OCI-LY7 (cell line): ENCODE measurements around the gene FRZB. TPM values are rescaled to one million over a fixed set of nuclear protein-coding genes. Genes with fewer than 3 reads are reported as not detected.
A peak's percentile ranks its signal among the peaks of the same experiment; 100 is the strongest.

Experiments used
- Bru-seq: library from RNA; stranded (reverse); fragments of 400-500 nt; gene quantifications from one replicate; lab custom pipeline; 2021; lab: Mats Ljungman, UMichigan
- BruChase-seq, 2 experiments: library from RNA; stranded (reverse); fragments of 400-500 nt; gene quantifications; one replicate each; lab custom pipeline; 2021; lab: Mats Ljungman, UMichigan
- BruUV-seq: library from RNA; stranded (reverse); fragments of 400-500 nt; replicated peaks from 2 replicates; lab custom pipeline; 2021; lab: Mats Ljungman, UMichigan
- CTCF ChIA-PET: fragments of 300-600 bp; sonication (Branson Sonifier 250); formaldehyde crosslinking; loops from one replicate; lab custom pipeline; 2022; ENCODE audit warnings: antibody characterized with exemption; ENCODE audit not compliant: unreplicated experiment; lab: Charles Lee
- POLR2A ChIA-PET: fragments of 300-600 bp; sonication (Branson Sonifier 250); formaldehyde crosslinking; loops from one replicate; lab custom pipeline; 2022; ENCODE audit warnings: antibody characterized with exemption; lab: Charles Lee
- DNase-seq: peaks from one replicate; pipeline ENCODE4 v3.0.0-alpha.2; 2015; ENCODE audit warnings: low spot score
- H2AFZ ChIP-seq: fragments of 200-600 bp; sonication (generic), shearing (Covaris generic); 2 replicates; pipeline ENCODE4 v1.6.1; 2014; ENCODE audit warnings: mild to moderate bottlenecking, antibody characterized with exemption, low read length, moderate library complexity
- H3K27ac ChIP-seq: fragments of 200-600 bp; sonication (generic); 2 replicates; pipeline ENCODE4 v1.5.1; 2014; ENCODE audit warnings: mixed run types, low read depth, mild to moderate bottlenecking, moderate library complexity, low read length, inconsistent platforms; ENCODE audit not compliant: poor library complexity, severe bottlenecking
- H3K36me3 ChIP-seq: fragments of 200-600 bp; sonication (generic); 2 replicates; pipeline ENCODE4 v1.6.1; 2014; ENCODE audit warnings: mild to moderate bottlenecking, antibody characterized with exemption, low read length, moderate library complexity, mixed read lengths; ENCODE audit not compliant: insufficient read depth
- H3K4me1 ChIP-seq: fragments of 200-600 bp; sonication (generic); 2 replicates; pipeline ENCODE4 v1.5.1; 2014; ENCODE audit warnings: mild to moderate bottlenecking, low read length; ENCODE audit not compliant: insufficient read depth, poor library complexity, severe bottlenecking
- H3K4me2 ChIP-seq: fragments of 200-600 bp; sonication (generic); 2 replicates; pipeline ENCODE4 v1.6.1; 2014; ENCODE audit warnings: mild to moderate bottlenecking, low read length
- H3K4me3 ChIP-seq: fragments of 200-600 bp; sonication (generic); 2 replicates; pipeline ENCODE4 v1.5.1; 2014; ENCODE audit warnings: mild to moderate bottlenecking, low read depth, low read length; ENCODE audit not compliant: poor library complexity, severe bottlenecking
- H3K79me2 ChIP-seq: fragments of 200-600 bp; sonication (generic); 2 replicates; pipeline ENCODE4 v1.6.1; 2016; ENCODE audit warnings: low read depth, mild to moderate bottlenecking, low read length, moderate library complexity, mixed read lengths; ENCODE audit not compliant: insufficient read depth
- H3K9me2 ChIP-seq: fragments of 200-600 bp; sonication (generic); 2 replicates; pipeline ENCODE4 v1.6.1; 2016; ENCODE audit warnings: mild to moderate bottlenecking, low read length, mixed read lengths; ENCODE audit not compliant: insufficient read depth
- H3K9me3 ChIP-seq: fragments of 200-600 bp; sonication (generic); 2 replicates; pipeline ENCODE4 v1.6.1; 2014; ENCODE audit warnings: mild to moderate bottlenecking, mixed run types, low read length, mixed read lengths
- H4K20me1 ChIP-seq: fragments of 200-600 bp; sonication (generic); 2 replicates; pipeline ENCODE4 v1.6.1; 2014; ENCODE audit warnings: mild to moderate bottlenecking, antibody characterized with exemption, low read length, moderate library complexity, mixed read lengths; ENCODE audit not compliant: insufficient read depth
- CTCF ChIP-seq: fragments of 200-600 bp; sonication (generic); conservative IDR thresholded peaks from 2 replicates; pipeline ENCODE4 v1.5.1; 2014; ENCODE audit warnings: mild to moderate bottlenecking, antibody characterized with exemption, low read length, moderate library complexity, mixed read lengths
- EZH2phosphoT487 ChIP-seq: fragments of 200-600 bp; sonication (generic); IDR thresholded peaks from 2 replicates; pipeline ENCODE4 v1.6.1; 2018; ENCODE audit warnings: low read depth, borderline replicate concordance, mild to moderate bottlenecking, mixed run types, antibody characterized with exemption, low read length, moderate library complexity, mixed read lengths
- intact Hi-C: fragments of 100-400 bp; cut with micrococcal nuclease; formaldehyde crosslinking; loops from one replicate; pipeline ENCODE4 v1.10.0; 2022; ENCODE audit not compliant: unreplicated experiment
- long read RNA-seq: library from polyadenylated mRNA; stranded (forward); transcript quantifications from one replicate; pipeline ENCODE4 v2.0.0, GENCODE V29; 2022
- total RNA-seq, 2 experiments: library from RNA; depleted of rRNA in 1 of 2; stranded (reverse); fragments of >200 nt in 1 of 2; shearing (Covaris generic) in 1 of 2; gene quantifications; 2 replicates each; pipeline ENCODE4 v1.2.3, GENCODE V29; 2014 to 2022

FRZB gene
- total RNA-seq (2014; rRNA removed; shearing (Covaris generic)) = 0.10 TPM in 1 of 2 replicates, not detected in the other
- total RNA-seq (2022) = not detected in 2 replicates
- percentile 7 among the genes with signal in this experiment for Bru-seq, nascent RNA
- BruChase-seq, experiment 1, labeled RNA remaining after a 6-hour chase = not detected
- percentile 13 among the genes with signal in this experiment for BruChase-seq, experiment 2, labeled RNA remaining after a 2-hour chase
- long read RNA-seq = 0 reads

DNA sequence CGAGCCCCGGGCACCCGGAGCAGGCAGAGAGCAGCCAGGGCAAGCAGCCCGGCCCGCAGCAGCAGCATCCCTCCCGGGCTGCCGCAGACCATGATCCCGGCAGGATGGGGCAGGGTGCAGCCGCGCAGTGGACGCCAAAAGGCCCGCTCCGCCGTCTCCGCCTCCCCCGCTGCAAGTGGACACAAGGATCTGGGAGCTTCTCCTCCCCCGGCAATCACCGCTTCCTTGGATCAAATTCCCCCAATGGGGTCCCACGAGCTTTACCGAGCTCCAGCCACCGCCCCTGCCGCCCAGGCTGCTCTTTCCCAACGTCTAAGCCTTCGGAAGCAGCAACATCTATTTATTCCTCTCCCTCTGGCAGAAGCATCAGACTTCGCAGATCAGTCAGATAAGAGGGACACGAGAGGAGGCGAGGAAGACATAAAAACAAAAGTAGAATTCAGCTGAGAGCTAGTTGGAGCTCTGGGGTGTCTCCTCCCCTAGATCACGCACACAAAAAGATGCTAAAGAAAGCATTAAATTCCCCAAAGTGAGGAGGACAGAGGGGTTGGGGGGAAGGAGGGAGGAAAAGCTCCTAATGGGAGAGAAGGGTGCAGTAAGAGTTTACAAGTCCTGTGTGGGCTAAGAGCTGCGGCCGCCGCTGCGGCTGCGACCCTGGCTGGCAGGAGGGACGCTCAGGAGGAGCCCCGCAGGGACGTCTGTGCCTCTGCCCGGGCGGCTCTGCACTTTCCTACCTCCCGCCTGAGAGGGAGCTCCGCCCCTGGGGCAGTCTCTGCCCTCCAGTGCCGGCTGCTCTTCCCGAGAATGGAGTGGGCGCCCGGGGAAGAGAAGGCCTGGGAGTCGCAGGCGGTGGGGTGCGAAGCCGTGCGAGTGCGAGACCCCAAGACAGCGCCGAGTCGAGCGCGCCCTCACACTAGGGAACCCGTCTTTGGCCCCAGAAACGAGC lies at the start of gene FRZB:
FRZB (minus strand) TSS at position 177 of the 946 bp plus-strand sequence; CDS start at position 92, 85 bp downstream.
- Histone ChIP-seq H2AFZ (peak within 1 kb of the TSS; percentile 99), H4K20me1 (no peaks in the 10 kb centered on the region), H3K4me2 (peak within 1 kb of the TSS; percentile 70; the same call in 1 of the 2 replicates), H3K27ac (no peak within 1 kb of the TSS), H3K9me2 (no peaks in the 10 kb centered on the region), H3K9me3 (no peaks in the 10 kb centered on the region), H3K4me1 (peaks cover 28% of the 10 kb centered on the region), H3K4me3 (no peak within 1 kb of the TSS), H3K36me3 (no peaks in the 10 kb centered on the region), H3K79me2 (no peaks in the 10 kb centered on the region)
- BruUV-seq = no TSS peak
- POLR2A ChIA-PET = interaction anchor here (0.6 to 2.1 kb wide), 4 partner anchors 11 to 456 kb away, joined by 3 to 9 read pairs (median 4); no protein-coding TSS in a partner anchor
- CTCF ChIA-PET = no interaction called here
- TF ChIP-seq CTCF (no peak), EZH2phosphoT487 (no peak)
- intact Hi-C loops = no loop called here
- no peak for DNase-seq

DNA sequence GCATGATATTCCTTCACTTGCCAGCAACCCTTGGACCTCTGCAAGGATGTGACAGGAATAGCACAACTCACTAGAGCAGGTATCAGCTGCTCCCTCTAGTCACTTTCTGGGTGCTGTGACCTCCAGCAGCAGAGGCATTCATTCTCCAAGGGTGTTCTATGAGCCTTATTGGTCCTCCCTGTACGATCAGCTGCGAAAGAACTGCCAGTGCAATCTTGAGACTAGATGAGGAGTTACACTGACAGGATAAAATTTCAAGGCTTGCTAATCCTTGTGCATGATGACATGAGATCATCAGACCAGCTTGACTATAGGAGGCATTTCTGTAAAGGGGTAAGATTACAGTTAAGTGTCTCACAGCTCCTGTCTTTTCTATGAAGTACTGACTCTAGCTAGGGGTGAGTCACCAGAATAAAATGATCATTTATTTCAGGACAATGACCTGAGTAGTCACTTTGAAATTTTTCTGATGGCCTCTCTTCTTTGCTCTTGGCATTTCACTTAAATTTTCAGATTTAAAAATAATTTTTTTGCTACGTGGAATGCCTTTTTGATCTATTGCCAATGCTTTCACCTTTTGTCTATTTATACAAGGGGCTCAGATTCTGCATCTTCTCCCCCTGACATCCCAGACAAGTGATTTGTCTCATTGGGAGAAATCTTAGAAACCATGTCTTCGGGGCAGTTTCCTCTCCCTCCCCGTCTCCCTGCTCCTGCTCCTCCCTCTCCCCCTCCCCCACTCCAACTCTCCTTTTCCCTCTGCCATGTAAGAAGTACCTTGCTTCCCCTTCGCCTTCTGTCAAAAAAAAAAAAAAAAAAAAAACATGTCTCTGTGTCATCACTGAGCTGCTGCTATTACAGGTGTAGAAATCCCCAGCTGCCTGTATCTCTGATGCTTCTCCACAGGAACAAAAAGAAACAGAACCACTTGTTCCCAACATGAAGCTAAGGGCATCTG lies 49.2 kb upstream of the FRZB start:
- Histone ChIP-seq H4K20me1 (no peaks in the 10 kb centered on the region), H3K27ac (no peak overlapping the region), H3K9me2 (no peaks in the 10 kb centered on the region), H3K9me3 (no peaks in the 10 kb centered on the region), H3K4me1 (peaks cover 14% of the 10 kb centered on the region), H3K36me3 (no peaks in the 10 kb centered on the region), H3K4me3 (no peak overlapping the region), H3K79me2 (no peaks in the 10 kb centered on the region), H3K4me2 (no peak overlapping the region), H2AFZ (0 out of 2 replicates have a peak overlapping the region, but pooled peaks have one; percentile 6)
- TF ChIP-seq EZH2phosphoT487 = no peak
- TF ChIP-seq CTCF = no peak
- POLR2A ChIA-PET = interaction anchor here (0.5 to 1.6 kb wide), 8 partner anchors 9 to 1068 kb away, joined by 3 to 5 read pairs (median 3); no protein-coding TSS in a partner anchor
- intact Hi-C loops = no loop called here
- CTCF ChIA-PET = interaction anchor here (0.6 kb wide), 1 partner anchor 91 kb away, joined by 4 read pairs; no protein-coding TSS in a partner anchor
- no TSS peak for BruUV-seq
- DNase-seq = no peak
